ENCODE measurements around the gene OR2Y1. TPM values are rescaled to one million over a fixed set of nuclear protein-coding genes. Genes with fewer than 3 reads are reported as not detected.
A peak's percentile ranks its signal among the peaks of the same experiment; 100 is the strongest.

OR2Y1 gene
- total RNA-seq, 2 experiments from 2014 or later: not detected

DNA sequence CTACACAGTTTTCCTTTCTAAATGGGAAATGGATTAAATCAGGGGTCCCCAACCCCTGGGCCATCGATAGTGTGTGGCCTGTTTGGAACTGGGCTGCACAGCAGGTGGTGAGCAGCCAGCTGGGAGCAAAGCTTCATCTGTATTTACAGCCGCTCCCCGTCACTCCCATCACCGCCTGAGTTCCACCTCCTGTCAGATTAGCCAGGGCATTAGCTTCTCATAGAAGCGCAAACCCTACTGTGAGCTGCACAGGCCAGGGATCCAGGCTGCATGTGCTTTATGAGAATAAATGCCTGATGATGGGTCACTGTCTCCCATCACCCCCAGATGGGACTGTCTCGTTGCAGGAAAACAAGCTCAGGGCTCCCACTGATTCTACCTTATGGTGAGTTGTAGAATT, 49.3 kb downstream of the OR2Y1 start:
- peaks cover 52% of the 10 kb centered on the region for H3K4me1 Mint-ChIP-seq (ENCODE audit: low read depth)
- intact Hi-C loops (cut with micrococcal nuclease): no loop called here

DNA sequence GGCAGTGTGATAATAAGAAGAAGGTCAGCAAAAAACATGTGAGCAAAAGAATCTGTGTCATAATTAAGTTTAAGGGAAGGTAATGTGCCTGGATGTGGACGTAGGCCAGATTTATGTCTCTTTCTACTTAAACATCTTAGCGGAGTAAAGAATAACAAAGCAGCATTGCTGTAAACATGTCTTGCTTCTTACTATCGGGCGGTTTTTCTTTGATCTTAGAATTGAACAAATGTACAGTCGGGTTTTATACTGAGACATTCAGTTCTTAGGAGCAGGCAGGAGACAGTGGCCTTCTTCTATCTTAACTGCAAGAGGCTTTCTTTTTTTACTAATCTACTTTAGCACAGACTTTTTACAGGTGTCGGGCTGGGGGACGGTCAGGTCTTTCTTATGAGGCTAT, 50.1 kb downstream of the OR2Y1 start:
- H3K27me3 Mint-ChIP-seq (ENCODE audit: low read depth): no peaks in the 10 kb centered on the region
- peak overlapping the region; percentile 59 for H3K4me3 Mint-ChIP-seq
- CTCF ChIA-PET: interaction anchor here (3.1 kb wide), 1 partner anchor 29 kb away, joined by 13 read pairs; no protein-coding TSS in a partner anchor
- no peaks in the 10 kb centered on the region for H3K36me3 Mint-ChIP-seq (ENCODE audit: low read depth)
- intact Hi-C loops (cut with micrococcal nuclease): loop anchor here (10.0 kb wide), 1 partner anchor 145 kb away; no protein-coding TSS in a partner anchor
- no peaks in the 10 kb centered on the region for H3K9me3 Mint-ChIP-seq
- peaks cover 57% of the 10 kb centered on the region for H3K4me1 Mint-ChIP-seq (ENCODE audit: low read depth)
- DNase-seq: no peak
- peak overlapping the region; percentile 60 for H3K27ac Mint-ChIP-seq

More for the DNA sequence above, 49.3 kb downstream of the OR2Y1 start:
- Mint-ChIP-seq H3K27me3 (ENCODE audit: low read depth) (no peaks in the 10 kb centered on the region), H3K4me3 (no peak overlapping the region), H3K36me3 (ENCODE audit: low read depth) (no peaks in the 10 kb centered on the region), H3K27ac (no peak overlapping the region), H3K9me3 (no peaks in the 10 kb centered on the region)
- CTCF ChIA-PET: interaction anchor here (3.1 kb wide), 1 partner anchor 28 kb away, joined by 13 read pairs; no protein-coding TSS in a partner anchor
- DNase-seq: no peak

Other genes starting within 250 kb of the OR2Y1 start
- 10 to 100 TPM; 33.3 to 34.0 TPM for gene CNOT6, start 245.7 kb downstream of the OR2Y1 start, total RNA-seq
- not detected for gene SCGB3A1, start 148.6 kb downstream of the OR2Y1 start, total RNA-seq
- gene FLT4, start 90.5 kb downstream of the OR2Y1 start, total RNA-seq: 1 to 10 TPM; 1.5 to 2.7 TPM
- 10 to 100 TPM; 70.0 to 75.2 TPM for gene MGAT1, start 62.7 kb upstream of the OR2Y1 start, total RNA-seq
- 10 to 100 TPM; 21.5 to 23.6 TPM for gene ZFP62, start 121.2 kb upstream of the OR2Y1 start, total RNA-seq
- not detected for gene BTNL8, start 159.1 kb upstream of the OR2Y1 start, total RNA-seq
- gene BTNL3, start 248.8 kb upstream of the OR2Y1 start, total RNA-seq: not detected

Data from activated naive CD4-positive, alpha-beta T cell treated with anti-CD3 and anti-CD28 coated beads for 36 hours (primary cell).